Measurements from ENCODE around the gene PRR20E.
"Not testable (repeated sequence)": the region's sequence is repeated elsewhere in the genome, so short reads cannot be mapped to it uniquely, and the experiment has no call there.

Gene PRR20E

DNA sequence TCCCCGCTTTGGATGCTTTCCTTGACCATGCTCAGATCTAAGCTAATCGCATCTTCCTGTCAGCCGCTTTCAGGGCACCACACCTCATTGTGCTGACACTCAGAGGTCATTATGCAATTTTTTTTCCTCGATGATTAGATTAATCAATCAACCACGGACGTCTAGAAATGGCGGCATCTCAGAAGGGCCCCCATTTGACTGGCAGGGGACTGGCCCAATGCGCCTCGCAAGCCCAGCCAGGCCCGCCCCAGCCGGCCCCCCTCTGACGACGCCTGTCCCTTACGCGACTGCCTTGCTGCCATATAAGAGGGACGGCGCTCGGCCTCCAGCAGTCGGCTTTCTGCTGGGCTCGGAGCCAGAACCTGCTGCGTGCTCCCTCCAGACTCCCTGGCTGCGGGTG lies at the start of gene PRR20E:
Gene PRR20E (plus strand): TSS at position 301 of the 400 bp plus-strand sequence. CDS start 387 bp downstream, outside the sequence.
- DNase-seq (ENCODE audit: low spot score): not testable (repeated sequence)

DNA sequence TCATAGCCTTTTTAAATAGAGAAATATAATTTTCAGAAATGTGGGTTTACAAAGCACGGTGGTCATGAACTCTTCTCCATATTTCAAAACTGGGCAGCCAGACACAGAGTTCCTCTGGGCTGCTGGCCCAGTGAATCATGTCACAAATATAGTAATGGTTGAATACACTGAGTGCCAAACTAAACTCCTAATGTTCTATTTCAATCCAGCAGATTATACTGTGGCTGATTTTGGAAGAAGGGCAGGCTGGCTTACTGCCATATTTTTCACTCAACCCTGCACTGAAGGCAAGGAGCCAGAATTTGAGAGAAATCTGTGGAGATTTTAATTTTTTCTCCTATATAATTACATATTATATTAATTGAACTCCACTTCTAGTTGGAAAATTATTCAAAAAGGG lies 43.3 kb upstream of the PRR20E start:
- no peak for DNase-seq (ENCODE audit: low spot score)

DNA sequence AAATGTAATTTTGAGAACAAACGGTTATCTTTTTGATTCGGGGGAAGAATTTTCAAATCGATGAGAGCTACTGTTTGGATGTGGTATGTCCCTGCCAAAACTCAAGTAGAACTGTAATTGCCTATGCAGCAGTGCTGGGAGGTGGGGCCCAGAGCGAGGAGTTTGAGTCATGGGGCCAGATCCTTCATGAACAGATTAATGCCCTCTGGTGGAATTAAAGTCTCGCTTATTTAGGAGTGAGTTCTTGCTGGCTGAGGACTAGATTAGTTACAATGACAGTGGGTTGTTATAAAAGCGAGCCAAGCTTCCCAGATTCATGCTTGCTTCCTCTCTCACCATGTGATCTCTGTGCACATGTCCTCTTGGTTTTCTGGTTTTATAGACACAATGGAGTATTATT lies 38.1 kb upstream of the PRR20E start:
- DNase-seq (ENCODE audit: low spot score): no peak

DNA sequence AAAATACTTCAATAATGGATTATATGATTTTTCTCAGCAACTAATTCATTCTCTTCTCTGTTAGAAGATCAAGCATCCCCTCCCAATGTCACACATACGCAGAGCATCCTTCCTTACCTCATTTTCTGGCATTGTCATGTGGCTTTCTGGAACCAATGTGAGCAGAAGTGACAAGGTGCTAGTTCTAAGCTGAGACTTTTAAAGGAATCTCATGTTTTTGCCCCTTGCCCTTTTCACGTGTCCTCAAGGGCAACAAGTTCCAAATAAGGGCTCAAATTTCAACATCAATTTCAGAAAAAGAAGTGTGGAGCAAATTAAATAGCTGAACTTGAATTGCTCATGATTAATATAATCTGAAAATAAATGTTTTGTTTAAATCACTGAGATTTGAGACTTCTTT lies 30.9 kb upstream of the PRR20E start:
- DNase-seq (ENCODE audit: low spot score): no peak

DNA sequence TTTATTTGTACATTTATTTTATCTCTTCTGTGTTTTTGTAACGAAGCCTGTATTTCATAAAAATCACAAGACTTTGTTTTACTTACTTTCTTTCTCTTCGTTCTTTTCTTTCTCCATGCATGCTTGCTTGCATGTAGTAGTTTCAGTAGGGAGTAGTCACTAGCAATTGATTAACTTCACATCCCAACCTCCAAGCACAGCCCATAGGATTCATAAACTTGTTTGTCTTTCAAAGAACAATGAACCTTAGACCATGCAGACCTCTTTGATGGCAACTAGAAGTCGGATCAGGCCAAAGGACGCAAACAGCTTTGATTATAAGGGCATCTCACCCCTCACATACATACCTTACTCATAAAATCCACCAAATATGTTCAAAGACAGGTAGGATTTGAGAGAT lies 29.4 kb upstream of the PRR20E start:
- DNase-seq (ENCODE audit: low spot score): no peak

DNA sequence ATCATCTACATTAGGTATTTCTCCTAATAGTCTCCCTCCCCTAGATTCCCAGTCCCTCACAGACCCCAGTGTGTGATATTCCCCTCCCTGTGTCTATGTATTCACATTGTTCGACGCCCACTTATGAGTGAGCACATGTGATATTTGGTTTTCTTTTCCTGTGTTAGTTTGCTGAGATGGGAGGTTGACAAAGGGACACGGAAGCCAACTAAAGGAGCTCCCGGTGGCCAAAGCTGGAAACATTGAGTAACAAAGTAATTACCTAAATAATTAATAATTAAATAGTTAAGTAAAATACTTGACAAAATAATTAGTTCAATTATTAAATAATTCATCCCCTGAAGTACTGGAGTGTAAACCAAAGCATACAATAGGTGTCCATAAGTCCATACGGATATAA lies 28.0 kb upstream of the PRR20E start:
- no peak for DNase-seq (ENCODE audit: low spot score)

DNA sequence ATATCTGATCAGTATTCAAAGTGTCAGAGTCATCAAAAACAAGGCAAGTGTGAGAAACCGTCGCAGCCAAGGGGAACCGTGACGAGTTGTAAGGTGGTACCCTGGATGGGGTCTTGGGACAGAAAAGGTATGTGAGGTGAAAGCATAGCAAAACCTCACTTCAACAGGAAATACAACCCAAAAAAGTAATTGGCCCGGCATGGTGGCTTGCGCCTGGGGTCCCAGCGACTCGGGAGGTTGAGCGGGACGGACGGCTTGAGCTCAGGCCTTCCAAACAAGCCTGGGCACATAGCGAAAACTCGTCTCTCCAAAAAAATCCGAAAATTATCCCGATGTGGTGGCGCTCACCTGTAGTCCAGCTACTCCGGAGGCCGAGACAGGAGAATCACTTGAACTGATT lies 27.2 kb upstream of the PRR20E start:
- DNase-seq (ENCODE audit: low spot score): not testable (repeated sequence)

DNA sequence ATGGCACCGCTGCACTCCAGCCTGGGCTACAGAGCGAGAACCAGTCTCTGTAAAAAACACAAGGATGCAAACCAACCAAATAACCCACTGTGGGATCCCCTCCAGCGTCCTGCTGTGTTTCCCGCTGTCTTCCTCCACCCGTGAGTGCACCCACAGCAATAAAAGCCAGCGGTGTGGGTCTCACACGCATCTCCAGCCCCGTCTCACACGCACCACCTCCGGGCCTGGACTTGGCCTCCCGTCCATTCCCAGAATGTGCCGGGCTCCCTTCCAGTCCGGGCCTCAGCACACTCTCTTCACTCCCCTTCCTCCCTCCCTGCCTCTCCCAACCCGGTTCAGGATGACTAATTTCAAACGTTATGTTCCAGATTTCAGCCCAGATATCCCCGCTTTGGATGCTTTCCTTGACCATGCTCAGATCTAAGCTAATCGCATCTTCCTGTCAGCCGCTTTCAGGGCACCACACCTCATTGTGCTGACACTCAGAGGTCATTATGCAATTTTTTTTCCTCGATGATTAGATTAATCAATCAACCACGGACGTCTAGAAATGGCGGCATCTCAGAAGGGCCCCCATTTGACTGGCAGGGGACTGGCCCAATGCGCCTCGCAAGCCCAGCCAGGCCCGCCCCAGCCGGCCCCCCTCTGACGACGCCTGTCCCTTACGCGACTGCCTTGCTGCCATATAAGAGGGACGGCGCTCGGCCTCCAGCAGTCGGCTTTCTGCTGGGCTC lies 26.6 kb upstream of the PRR20E start, which contains the start of gene PRR20A:
Gene PRR20A (plus strand): TSS at position 684 of the 734 bp plus-strand sequence. CDS start 387 bp downstream, outside the sequence.
- not testable (repeated sequence) for DNase-seq (ENCODE audit: low spot score)

DNA sequence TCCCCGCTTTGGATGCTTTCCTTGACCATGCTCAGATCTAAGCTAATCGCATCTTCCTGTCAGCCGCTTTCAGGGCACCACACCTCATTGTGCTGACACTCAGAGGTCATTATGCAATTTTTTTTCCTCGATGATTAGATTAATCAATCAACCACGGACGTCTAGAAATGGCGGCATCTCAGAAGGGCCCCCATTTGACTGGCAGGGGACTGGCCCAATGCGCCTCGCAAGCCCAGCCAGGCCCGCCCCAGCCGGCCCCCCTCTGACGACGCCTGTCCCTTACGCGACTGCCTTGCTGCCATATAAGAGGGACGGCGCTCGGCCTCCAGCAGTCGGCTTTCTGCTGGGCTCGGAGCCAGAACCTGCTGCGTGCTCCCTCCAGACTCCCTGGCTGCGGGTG lies 19.8 kb upstream of the PRR20E start, which contains the start of gene PRR20B:
Gene PRR20B (plus strand): TSS at position 301 of the 400 bp plus-strand sequence. CDS start 387 bp downstream, outside the sequence.
- DNase-seq (ENCODE audit: low spot score): not testable (repeated sequence)

DNA sequence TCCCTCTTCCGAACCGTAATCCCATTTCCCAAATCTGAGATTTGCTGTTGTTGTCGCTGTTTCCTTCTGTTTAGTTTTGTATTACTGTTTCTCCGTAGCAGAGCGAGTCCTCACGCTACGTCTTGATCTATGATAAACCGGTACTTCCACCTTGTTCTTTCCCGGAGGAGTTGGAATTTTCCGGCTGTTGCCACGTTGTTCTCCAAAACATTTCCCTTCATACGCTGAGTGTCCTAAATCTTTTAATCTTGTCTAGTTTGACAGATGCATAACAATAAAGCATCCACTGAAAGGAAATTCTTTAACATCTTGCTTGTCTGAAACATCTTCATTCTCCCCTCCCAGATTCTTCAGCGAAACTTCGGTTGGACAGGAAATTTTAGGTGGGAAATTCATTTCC lies 18.9 kb upstream of the PRR20E start:
- not testable (repeated sequence) for DNase-seq (ENCODE audit: low spot score)

DNA sequence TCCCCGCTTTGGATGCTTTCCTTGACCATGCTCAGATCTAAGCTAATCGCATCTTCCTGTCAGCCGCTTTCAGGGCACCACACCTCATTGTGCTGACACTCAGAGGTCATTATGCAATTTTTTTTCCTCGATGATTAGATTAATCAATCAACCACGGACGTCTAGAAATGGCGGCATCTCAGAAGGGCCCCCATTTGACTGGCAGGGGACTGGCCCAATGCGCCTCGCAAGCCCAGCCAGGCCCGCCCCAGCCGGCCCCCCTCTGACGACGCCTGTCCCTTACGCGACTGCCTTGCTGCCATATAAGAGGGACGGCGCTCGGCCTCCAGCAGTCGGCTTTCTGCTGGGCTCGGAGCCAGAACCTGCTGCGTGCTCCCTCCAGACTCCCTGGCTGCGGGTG lies 13.2 kb upstream of the PRR20E start, which contains the start of gene PRR20C:
Gene PRR20C (plus strand): TSS at position 301 of the 400 bp plus-strand sequence. CDS start 387 bp downstream, outside the sequence.
- not testable (repeated sequence) for DNase-seq (ENCODE audit: low spot score)

DNA sequence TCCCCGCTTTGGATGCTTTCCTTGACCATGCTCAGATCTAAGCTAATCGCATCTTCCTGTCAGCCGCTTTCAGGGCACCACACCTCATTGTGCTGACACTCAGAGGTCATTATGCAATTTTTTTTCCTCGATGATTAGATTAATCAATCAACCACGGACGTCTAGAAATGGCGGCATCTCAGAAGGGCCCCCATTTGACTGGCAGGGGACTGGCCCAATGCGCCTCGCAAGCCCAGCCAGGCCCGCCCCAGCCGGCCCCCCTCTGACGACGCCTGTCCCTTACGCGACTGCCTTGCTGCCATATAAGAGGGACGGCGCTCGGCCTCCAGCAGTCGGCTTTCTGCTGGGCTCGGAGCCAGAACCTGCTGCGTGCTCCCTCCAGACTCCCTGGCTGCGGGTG lies 6.7 kb upstream of the PRR20E start, which contains the start of gene PRR20D:
Gene PRR20D (plus strand): TSS at position 301 of the 400 bp plus-strand sequence. CDS start 387 bp downstream, outside the sequence.
- not testable (repeated sequence) for DNase-seq (ENCODE audit: low spot score)

DNA sequence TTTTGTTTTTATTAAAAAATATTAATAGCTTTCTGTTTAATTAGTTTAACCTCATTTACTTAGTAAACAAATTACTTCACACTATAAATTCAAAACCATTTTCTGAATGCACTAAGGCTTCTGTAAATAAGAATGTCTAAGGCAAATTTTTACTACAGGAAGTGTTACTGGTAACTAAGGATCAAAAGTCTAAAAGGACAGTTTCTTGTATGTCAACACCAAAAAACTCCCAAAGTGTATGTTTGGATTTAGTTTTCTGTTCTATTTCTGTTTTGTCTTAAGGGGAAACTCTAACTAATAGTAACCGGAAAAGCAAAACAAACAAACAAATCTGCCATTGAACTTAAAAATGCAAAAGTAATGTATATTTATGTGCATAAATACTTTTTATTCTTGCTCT lies 24.7 kb downstream of the PRR20E start:
- DNase-seq (ENCODE audit: low spot score): no peak

DNA sequence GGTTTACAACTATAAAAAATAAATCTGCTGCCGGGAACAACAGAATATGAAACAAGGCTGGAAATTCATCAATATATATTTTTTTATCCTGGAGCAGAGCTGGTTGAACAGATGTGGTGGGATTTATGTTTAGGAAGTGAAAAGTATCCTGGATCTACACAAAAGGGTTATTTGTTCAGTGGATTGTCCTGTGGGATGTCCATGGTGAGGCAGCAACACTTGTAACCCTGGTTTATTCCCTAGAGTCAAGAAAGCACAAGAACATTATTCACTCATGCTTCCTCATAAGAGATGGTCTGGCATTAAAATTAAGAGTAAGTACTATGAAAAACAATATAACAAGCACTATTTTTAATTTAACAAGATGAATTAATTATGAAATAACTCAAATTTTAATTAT lies 46.0 kb downstream of the PRR20E start:
- DNase-seq (ENCODE audit: low spot score): no peak

All from D341Med (cell line).